ENCODE results near the gene RPTOR.
"Not testable (repeated sequence)": the region's sequence is repeated elsewhere in the genome, so short reads cannot be mapped to it uniquely, and the experiment has no call there.

The RPTOR gene

GRCh38 chr17:80795754-80796153, 251.1 kb downstream of the RPTOR start:
- H3K27me3 ChIP-seq (ENCODE audit: low read depth, low read length), result no peaks in the 10 kb centered on the region
- H4K20me1 ChIP-seq (ENCODE audit: insufficient read depth, low read length), result no peaks in the 10 kb centered on the region
- peaks cover 16% of the 10 kb centered on the region for H3K4me1 ChIP-seq (ENCODE audit: low read length)
- no peak overlapping the region for H3K27ac ChIP-seq (ENCODE audit: low read length)
- no peaks in the 10 kb centered on the region for H3K36me3 ChIP-seq (replicated peaks; ENCODE audit: low read depth, low read length)
- H3K9me3 ChIP-seq (ENCODE audit: insufficient read depth, low read length), result no peaks in the 10 kb centered on the region
- H3K4me3 ChIP-seq (ENCODE audit: low read length), result no peak overlapping the region
- H3K79me2 ChIP-seq (ENCODE audit: low read length), result no peaks in the 10 kb centered on the region
- no peak overlapping the region for H3K4me2 ChIP-seq (ENCODE audit: low read length)
- no peak overlapping the region for H2AFZ ChIP-seq (ENCODE audit: low read depth, low read length)
- H3K9ac ChIP-seq (ENCODE audit: low read length), result no peak overlapping the region
- TF ChIP-seq EZH2phosphoT487 (IDR thresholded peaks at IDR 0.05; ENCODE audit: low read depth) (no peak), CTCF (IDR thresholded peaks at IDR 0.05; ENCODE audit: low read depth, low read length) (no peak)

- Histone ChIP-seq H2AFZ (ENCODE audit: low read depth, low read length) (no peak overlapping the region), H3K27me3 (ENCODE audit: low read depth, low read length) (no peaks in the 10 kb centered on the region), H3K9ac (ENCODE audit: low read length) (no peak overlapping the region), H3K4me3 (ENCODE audit: low read length) (no peak overlapping the region), H3K4me2 (ENCODE audit: low read length) (no peak overlapping the region), H3K27ac (ENCODE audit: low read length) (no peak overlapping the region), H4K20me1 (ENCODE audit: insufficient read depth, low read length) (no peaks in the 10 kb centered on the region), H3K79me2 (ENCODE audit: low read length) (no peaks in the 10 kb centered on the region), H3K9me3 (ENCODE audit: insufficient read depth, low read length) (no peaks in the 10 kb centered on the region), H3K36me3 (replicated peaks; ENCODE audit: low read depth, low read length) (no peaks in the 10 kb centered on the region), H3K4me1 (ENCODE audit: low read length) (peaks cover 9% of the 10 kb centered on the region)
- TF ChIP-seq EZH2phosphoT487 (IDR thresholded peaks at IDR 0.05; ENCODE audit: low read depth) (no peak), CTCF (IDR thresholded peaks at IDR 0.05; ENCODE audit: low read depth, low read length) (no peak)
Observed at GRCh38 chr17:80796430-80796861, 251.8 kb downstream of the RPTOR start.

GRCh38 chr17:80797222-80797621, 252.6 kb downstream of the RPTOR start:
- not testable (repeated sequence) for H3K4me3 ChIP-seq (ENCODE audit: low read length); H3K4me1 ChIP-seq (ENCODE audit: low read length); H3K79me2 ChIP-seq (ENCODE audit: low read length); H3K27ac ChIP-seq (ENCODE audit: low read length); H3K9me3 ChIP-seq (ENCODE audit: insufficient read depth, low read length); H4K20me1 ChIP-seq (ENCODE audit: insufficient read depth, low read length); H2AFZ ChIP-seq (ENCODE audit: low read depth, low read length); H3K9ac ChIP-seq (ENCODE audit: low read length); H3K27me3 ChIP-seq (ENCODE audit: low read depth, low read length); H3K4me2 ChIP-seq (ENCODE audit: low read length); H3K36me3 ChIP-seq (replicated peaks; ENCODE audit: low read depth, low read length)

- Histone ChIP-seq H3K4me2 (ENCODE audit: low read length) (no peak overlapping the region), H3K4me3 (ENCODE audit: low read length) (no peak overlapping the region), H2AFZ (ENCODE audit: low read depth, low read length) (no peak overlapping the region), H3K4me1 (ENCODE audit: low read length) (no peaks in the 10 kb centered on the region), H3K79me2 (ENCODE audit: low read length) (no peaks in the 10 kb centered on the region), H4K20me1 (ENCODE audit: insufficient read depth, low read length) (no peaks in the 10 kb centered on the region), H3K27ac (ENCODE audit: low read length) (no peak overlapping the region), H3K27me3 (ENCODE audit: low read depth, low read length) (no peaks in the 10 kb centered on the region), H3K36me3 (replicated peaks; ENCODE audit: low read depth, low read length) (no peaks in the 10 kb centered on the region), H3K9ac (ENCODE audit: low read length) (no peak overlapping the region), H3K9me3 (ENCODE audit: insufficient read depth, low read length) (no peaks in the 10 kb centered on the region)
- TF ChIP-seq EZH2phosphoT487 (IDR thresholded peaks at IDR 0.05; ENCODE audit: low read depth) (no peak), CTCF (IDR thresholded peaks at IDR 0.05; ENCODE audit: low read depth, low read length) (no peak)
Observed at GRCh38 chr17:80797741-80798594, 253.3 kb downstream of the RPTOR start.
